Measurements from ENCODE around the gene GHRL.

GRCh38 chr3:10341901-10342398 is 49.2 kb upstream of the GHRL start:
- TF ChIP-seq CTCF (IDR thresholded peaks at IDR 0.05): no peak
- TF ChIP-seq POLR2A (IDR thresholded peaks at IDR 0.05): no peak

Data from adrenal gland (tissue), 5 donors.